ENCODE results near the gene RNF121. TPM values are rescaled to one million over a fixed set of nuclear protein-coding genes. Genes with fewer than 3 reads are reported as not detected.

The RNF121 gene
- total and polyA plus RNA-seq, 2 of the 13 experiments (the other 11 are each of a cell fraction or from before 2014, with no cell fraction given), result 28.6 to 44.3 TPM

- TF ChIP-seq PATZ1 (CRISPR knock-in tag; IDR thresholded peaks at IDR 0.05), result peak; percentile 53; the same call in 1 of the 2 replicates
- peak; percentile 66; the same call in 1 of the 2 replicates for TF ChIP-seq HOXA5 (CRISPR knock-in tag; IDR thresholded peaks at IDR 0.05)
- peak; percentile 94 for TF ChIP-seq ZMYM3 (CRISPR knock-in tag; IDR thresholded peaks at IDR 0.05)
- peak; percentile 57; the same call in 1 of the 2 replicates for TF ChIP-seq ZNF292 (CRISPR knock-in tag; IDR thresholded peaks at IDR 0.05; ENCODE audit: borderline replicate concordance, low read depth)
- no peak; the same call in 1 of the 2 replicates for TF ChIP-seq ZNF629 (CRISPR knock-in tag; conservative IDR thresholded peaks at IDR 0.05)
- 0 out of 2 replicates have a peak, but pooled peaks have one; percentile 18 for TF ChIP-seq ZBTB43 (CRISPR knock-in tag; conservative IDR thresholded peaks at IDR 0.05)
- TF ChIP-seq ATF2 (CRISPR knock-in tag; IDR thresholded peaks at IDR 0.05), result peak; percentile 51; the same call in 1 of the 2 replicates
- peak; percentile 43 for TF ChIP-seq ZEB1 (IDR thresholded peaks at IDR 0.05; ENCODE audit: insufficient replicate concordance, low read depth)
- peak; percentile 30 for TF ChIP-seq SKI (IDR thresholded peaks at IDR 0.05; ENCODE audit: partially characterized antibody)
- no peak for TF ChIP-seq HMGA1 (CRISPR knock-in tag; conservative IDR thresholded peaks at IDR 0.05)
- peak; percentile 78; the same call in 1 of the 2 replicates for TF ChIP-seq ZMYM2 (CRISPR knock-in tag; IDR thresholded peaks at IDR 0.05)
- TF ChIP-seq ZNF121 (CRISPR knock-in tag; IDR thresholded peaks at IDR 0.05), result peak; percentile 85
- no peak for TF ChIP-seq SOX13 (IDR thresholded peaks at IDR 0.05)
- TF ChIP-seq SOX13 (CRISPR knock-in tag; conservative IDR thresholded peaks at IDR 0.05 in 1 of 2, IDR thresholded peaks at IDR 0.05 in 1 of 2), result peak in 1 of 2 experiments; percentile 16; a peak in 1 of 4 replicates
- no peak for TF ChIP-seq EZH2 (conservative IDR thresholded peaks at IDR 0.05; ENCODE audit: low read depth, low read length)
- TF ChIP-seq NR2F6 (IDR thresholded peaks at IDR 0.05), result peak; percentile 41
- peak; percentile 48; the same call in 1 of the 2 replicates for TF ChIP-seq NR2F6 (CRISPR knock-in tag; IDR thresholded peaks at IDR 0.05)
- peak; percentile 43 for TF ChIP-seq TBL1XR1 (IDR thresholded peaks at IDR 0.05; ENCODE audit: borderline replicate concordance, low read length, partially characterized antibody)
- peak; percentile 80 for TF ChIP-seq HIC2 (CRISPR knock-in tag; IDR thresholded peaks at IDR 0.05; ENCODE audit: low read depth)
- no peak for TF ChIP-seq ZSCAN20 (CRISPR knock-in tag; IDR thresholded peaks at IDR 0.05; ENCODE audit: borderline replicate concordance)
- TF ChIP-seq RNF2 (conservative IDR thresholded peaks at IDR 0.05; ENCODE audit: low read depth), result no peak
- TF ChIP-seq SALL1 (CRISPR knock-in tag; IDR thresholded peaks at IDR 0.05), result peak; percentile 53; the same call in 1 of the 2 replicates
- peak; percentile 55; the same call in 1 of the 2 replicates for TF ChIP-seq ZMYM4 (CRISPR knock-in tag; IDR thresholded peaks at IDR 0.05)
- TF ChIP-seq CEBPG (CRISPR knock-in tag; IDR thresholded peaks at IDR 0.05), result peak; percentile 90
- peak; percentile 22; the same call in 1 of the 2 replicates for TF ChIP-seq CREM (IDR thresholded peaks at IDR 0.05)
- TF ChIP-seq CREM (CRISPR knock-in tag; IDR thresholded peaks at IDR 0.05), result no peak
These were observed 19.6 kb downstream of the RNF121 start (continued) for GRCh38 chr11:71948314-71949027.

Data from HepG2 (cell line).